ENCODE data around the gene STK35.

The STK35 gene

GRCh38 chr20:2054911-2055310 lies 46.7 kb upstream of the STK35 start:
- Histone ChIP-seq H3K27ac (ENCODE audit: low read depth, low read length) (no peak overlapping the region), H3K4me1 (ENCODE audit: control insufficient read depth in 1 of 2, insufficient read depth in 2 of 2, low read length in 2 of 2) (no peaks in the 10 kb centered on the region), H2AK5ac (ENCODE audit: low read length) (no peak overlapping the region), H3K23ac (ENCODE audit: low read length) (no peak overlapping the region), H3K4ac (ENCODE audit: low read depth, low read length) (no peak overlapping the region), H3K18ac (ENCODE audit: low read length) (no peak overlapping the region), H3K79me2 (ENCODE audit: control insufficient read depth, insufficient read depth, low read length, poor library complexity) (no peaks in the 10 kb centered on the region), H3K14ac (ENCODE audit: low read length) (no peak overlapping the region), H3K9me3 (ENCODE audit: insufficient read depth, low read depth, low read length) (peaks cover 2% of the 10 kb centered on the region), H3K79me1 (ENCODE audit: low read length) (no peaks in the 10 kb centered on the region), H4K12ac (ENCODE audit: low read depth, low read length) (no peak overlapping the region), H3K4me2 (ENCODE audit: low read length) (no peak overlapping the region), H2AFZ (ENCODE audit: insufficient read depth, low read length, poor library complexity) (no peak overlapping the region), H4K91ac (ENCODE audit: low read depth, low read length) (no peak overlapping the region), H3K4me3 (ENCODE audit: low read depth, low read length) (no peak overlapping the region), H3K36me3 (ENCODE audit: control insufficient read depth in 1 of 2, insufficient read depth in 2 of 2, low read length in 2 of 2) (no peaks in the 10 kb centered on the region), H2BK12ac (ENCODE audit: low read length) (no peak overlapping the region), H4K8ac (ENCODE audit: low read depth, low read length) (no peak overlapping the region), H3K27me3 (ENCODE audit: insufficient read depth, low read length) (no peaks in the 10 kb centered on the region), H3K9ac (ENCODE audit: low read length) (no peak overlapping the region), H2BK5ac (ENCODE audit: low read depth, low read length, poor library complexity) (no peak overlapping the region), H2BK120ac (ENCODE audit: insufficient read depth, low read length, poor library complexity) (no peak overlapping the region)
- no peak for DNase-seq

GRCh38 chr20:2059411-2059810 lies 42.2 kb upstream of the STK35 start:
- no peak overlapping the region for H4K8ac ChIP-seq (ENCODE audit: low read depth, low read length)
- no peak for DNase-seq
- no peaks in the 10 kb centered on the region for H3K36me3 ChIP-seq (ENCODE audit: control insufficient read depth in 1 of 2, insufficient read depth in 2 of 2, low read length in 2 of 2)
- no peaks in the 10 kb centered on the region for H3K27me3 ChIP-seq (ENCODE audit: insufficient read depth, low read length)
- no peaks in the 10 kb centered on the region for H3K4me1 ChIP-seq (ENCODE audit: control insufficient read depth in 1 of 2, insufficient read depth in 2 of 2, low read length in 2 of 2)
- H2AFZ ChIP-seq (ENCODE audit: insufficient read depth, low read length, poor library complexity): no peak overlapping the region
- no peak overlapping the region for H3K23ac ChIP-seq (ENCODE audit: low read length)
- no peak overlapping the region for H3K4me3 ChIP-seq (ENCODE audit: low read depth, low read length)
- H3K18ac ChIP-seq (ENCODE audit: low read length): no peak overlapping the region
- H2BK5ac ChIP-seq (ENCODE audit: low read depth, low read length, poor library complexity): no peak overlapping the region
- H3K79me2 ChIP-seq (ENCODE audit: control insufficient read depth, insufficient read depth, low read length, poor library complexity): no peaks in the 10 kb centered on the region
- no peak overlapping the region for H3K9ac ChIP-seq (ENCODE audit: low read length)
- H2BK12ac ChIP-seq (ENCODE audit: low read length): no peak overlapping the region
- no peak overlapping the region for H4K12ac ChIP-seq (ENCODE audit: low read depth, low read length)
- H3K9me3 ChIP-seq (ENCODE audit: insufficient read depth, low read depth, low read length): peaks cover 2% of the 10 kb centered on the region
- no peak overlapping the region for H3K27ac ChIP-seq (ENCODE audit: low read depth, low read length)
- H2AK5ac ChIP-seq (ENCODE audit: low read length): no peak overlapping the region
- WGBS (ENCODE audit: extremely low coverage, insufficient coverage, insufficient read length): no CpG with 5 or more reads among the region's 2 CpGs
- no peak overlapping the region for H3K14ac ChIP-seq (ENCODE audit: low read length)
- no peaks in the 10 kb centered on the region for H3K79me1 ChIP-seq (ENCODE audit: low read length)
- no peak overlapping the region for H3K4me2 ChIP-seq (ENCODE audit: low read length)
- H4K91ac ChIP-seq (ENCODE audit: low read depth, low read length): no peak overlapping the region
- H2BK120ac ChIP-seq (ENCODE audit: insufficient read depth, low read length, poor library complexity): no peak overlapping the region
- no peak overlapping the region for H3K4ac ChIP-seq (ENCODE audit: low read depth, low read length)

DNA sequence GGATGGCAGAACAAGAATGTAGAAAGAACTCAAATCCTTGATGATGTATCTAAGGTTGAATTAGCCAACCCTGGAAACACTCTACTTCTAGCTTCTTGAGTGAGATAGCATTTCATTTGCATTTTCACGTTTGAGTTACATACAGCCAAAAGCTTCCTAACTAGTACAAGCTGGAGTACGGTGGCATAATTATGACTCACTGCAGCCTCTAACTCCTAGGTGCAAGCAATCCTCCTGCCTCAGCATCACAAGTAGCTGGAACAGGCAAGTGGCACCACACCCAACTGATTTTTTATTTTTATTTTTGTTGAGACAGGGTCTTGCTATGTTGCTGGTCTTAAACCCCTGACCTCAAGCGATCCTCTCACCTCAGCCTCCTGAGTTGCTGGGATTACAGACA lies 36.5 kb upstream of the STK35 start:
- no peak overlapping the region for H2BK5ac ChIP-seq (ENCODE audit: low read depth, low read length, poor library complexity)
- no peak overlapping the region for H4K12ac ChIP-seq (ENCODE audit: low read depth, low read length)
- H3K79me1 ChIP-seq (ENCODE audit: low read length): no peaks in the 10 kb centered on the region
- H3K27me3 ChIP-seq (ENCODE audit: insufficient read depth, low read length): no peaks in the 10 kb centered on the region
- H3K4ac ChIP-seq (ENCODE audit: low read depth, low read length): no peak overlapping the region
- H3K79me2 ChIP-seq (ENCODE audit: control insufficient read depth, insufficient read depth, low read length, poor library complexity): no peaks in the 10 kb centered on the region
- no peaks in the 10 kb centered on the region for H3K9me3 ChIP-seq (ENCODE audit: insufficient read depth, low read depth, low read length)
- H2AK5ac ChIP-seq (ENCODE audit: low read length): no peak overlapping the region
- no CpG with 5 or more reads among the region's 3 CpGs for WGBS (ENCODE audit: extremely low coverage, insufficient coverage, insufficient read length)
- H3K14ac ChIP-seq (ENCODE audit: low read length): no peak overlapping the region
- no peaks in the 10 kb centered on the region for H3K4me1 ChIP-seq (ENCODE audit: control insufficient read depth in 1 of 2, insufficient read depth in 2 of 2, low read length in 2 of 2)
- H3K23ac ChIP-seq (ENCODE audit: low read length): no peak overlapping the region
- H2BK120ac ChIP-seq (ENCODE audit: insufficient read depth, low read length, poor library complexity): no peak overlapping the region
- no peak overlapping the region for H4K91ac ChIP-seq (ENCODE audit: low read depth, low read length)
- H3K36me3 ChIP-seq (ENCODE audit: control insufficient read depth in 1 of 2, insufficient read depth in 2 of 2, low read length in 2 of 2): no peaks in the 10 kb centered on the region
- H3K4me3 ChIP-seq (ENCODE audit: low read depth, low read length): no peak overlapping the region
- H2AFZ ChIP-seq (ENCODE audit: insufficient read depth, low read length, poor library complexity): no peak overlapping the region
- no peak overlapping the region for H4K8ac ChIP-seq (ENCODE audit: low read depth, low read length)
- H3K9ac ChIP-seq (ENCODE audit: low read length): no peak overlapping the region
- no peak overlapping the region for H3K27ac ChIP-seq (ENCODE audit: low read depth, low read length)
- no peak overlapping the region for H2BK12ac ChIP-seq (ENCODE audit: low read length)
- no peak for DNase-seq
- no peak overlapping the region for H3K4me2 ChIP-seq (ENCODE audit: low read length)
- no peak overlapping the region for H3K18ac ChIP-seq (ENCODE audit: low read length)

GRCh38 chr20:2066461-2067122 lies 35.0 kb upstream of the STK35 start:
- no peak overlapping the region for H4K91ac ChIP-seq (ENCODE audit: low read depth, low read length)
- no peak overlapping the region for H3K4me2 ChIP-seq (ENCODE audit: low read length)
- no peaks in the 10 kb centered on the region for H3K27me3 ChIP-seq (ENCODE audit: insufficient read depth, low read length)
- H3K18ac ChIP-seq (ENCODE audit: low read length): no peak overlapping the region
- no peak overlapping the region for H3K23ac ChIP-seq (ENCODE audit: low read length)
- H2BK5ac ChIP-seq (ENCODE audit: low read depth, low read length, poor library complexity): no peak overlapping the region
- no CpG with 5 or more reads among the region's 2 CpGs for WGBS (ENCODE audit: extremely low coverage, insufficient coverage, insufficient read length)
- peak in 1 of 2 donors; percentile 55 for DNase-seq
- no peak overlapping the region for H3K4me3 ChIP-seq (ENCODE audit: low read depth, low read length)
- no peak overlapping the region for H2BK120ac ChIP-seq (ENCODE audit: insufficient read depth, low read length, poor library complexity)
- no peak overlapping the region for H3K4ac ChIP-seq (ENCODE audit: low read depth, low read length)
- H2AFZ ChIP-seq (ENCODE audit: insufficient read depth, low read length, poor library complexity): no peak overlapping the region
- H3K79me2 ChIP-seq (ENCODE audit: control insufficient read depth, insufficient read depth, low read length, poor library complexity): no peaks in the 10 kb centered on the region
- H2BK12ac ChIP-seq (ENCODE audit: low read length): no peak overlapping the region
- H4K12ac ChIP-seq (ENCODE audit: low read depth, low read length): no peak overlapping the region
- H3K14ac ChIP-seq (ENCODE audit: low read length): no peak overlapping the region
- no peak overlapping the region for H2AK5ac ChIP-seq (ENCODE audit: low read length)
- H3K36me3 ChIP-seq (ENCODE audit: control insufficient read depth in 1 of 2, insufficient read depth in 2 of 2, low read length in 2 of 2): no peaks in the 10 kb centered on the region
- no peak overlapping the region for H3K27ac ChIP-seq (ENCODE audit: low read depth, low read length)
- no peaks in the 10 kb centered on the region for H3K4me1 ChIP-seq (ENCODE audit: control insufficient read depth in 1 of 2, insufficient read depth in 2 of 2, low read length in 2 of 2)
- H3K9me3 ChIP-seq (ENCODE audit: insufficient read depth, low read depth, low read length): no peaks in the 10 kb centered on the region
- H3K79me1 ChIP-seq (ENCODE audit: low read length): no peaks in the 10 kb centered on the region
- H3K9ac ChIP-seq (ENCODE audit: low read length): no peak overlapping the region
- no peak overlapping the region for H4K8ac ChIP-seq (ENCODE audit: low read depth, low read length)

All from trophoblast cell (in vitro differentiated cells and primary cell).